ENCODE data around the gene CISD1.

CISD1 gene

GRCh38 chr10:58335306-58336005, 66.5 kb downstream of the CISD1 start:
- DNase-seq, result peak; percentile 8
- peak; percentile 62 for ATAC-seq (replicated peaks)
- Mint-ChIP-seq H3K4me1 (peaks cover 16 to 36% of the 10 kb centered on the region in 2 donors), H3K27me3 (no peaks in the 10 kb centered on the region), H3K9me3 (no peaks in the 10 kb centered on the region), H3K4me3 (peak overlapping the region; percentile 90 to 92), H3K27ac (peak overlapping the region; percentile 87), H3K36me3 (peaks cover 0 to 8% of the 10 kb centered on the region in 2 donors)

- DNase-seq, result no peak
- H3K27me3 Mint-ChIP-seq, result no peaks in the 10 kb centered on the region
- no peak overlapping the region for H3K27ac Mint-ChIP-seq
- H3K36me3 Mint-ChIP-seq, result peaks cover 0 to 8% of the 10 kb centered on the region in 2 donors
- no peaks in the 10 kb centered on the region for H3K9me3 Mint-ChIP-seq
- no peak for ATAC-seq (replicated peaks)
- H3K4me1 Mint-ChIP-seq, result peaks cover 20 to 41% of the 10 kb centered on the region in 2 donors
- peak overlapping the region; percentile 90 to 92 for H3K4me3 Mint-ChIP-seq
Measured at GRCh38 chr10:58336242-58336641, 67.3 kb downstream of the CISD1 start.
